Erythroblast (primary cell): ENCODE data around the gene CAB39L.

Experiments used
- GATA1 ChIP-seq: IDR thresholded peaks from 2 replicates; pipeline ENCODE4 v1.6.1; 2011; ENCODE audit warnings: low read depth, mild to moderate bottlenecking, control low read depth, low read length, moderate library complexity
- POLR2A ChIP-seq: IDR thresholded peaks from 2 replicates; pipeline ENCODE4 v1.6.1; 2011; ENCODE audit warnings: mild to moderate bottlenecking, low read length

GRCh38 chr13:49300739-49301589 is 142.9 kb downstream of the CAB39L start:
- TF ChIP-seq POLR2A, result no peak
- no peak for TF ChIP-seq GATA1
